H1 (cell line): ENCODE results near the gene EIF2B5. TPM values are rescaled to one million over a fixed set of nuclear protein-coding genes. Genes with fewer than 3 reads are reported as not detected.

Source experiments
- EP300 ChIP-seq, 2 experiments: IDR thresholded peaks; 1 replicate in 1 of 2; 2 replicates in 1 of 2; pipeline ENCODE4 v1.6.1; 2011 to 2012; ENCODE audit warnings: low read depth in 2 of 2, low read length in 2 of 2, mild to moderate bottlenecking in 2 of 2, borderline replicate concordance in 1 of 2, inconsistent platforms in 1 of 2, moderate library complexity in 1 of 2
- GABPA ChIP-seq: IDR thresholded peaks from 2 replicates; pipeline ENCODE4 v1.6.1; 2011; ENCODE audit warnings: mild to moderate bottlenecking, low read length, moderate library complexity, borderline replicate concordance; ENCODE audit not compliant: insufficient read depth
- JUND ChIP-seq: IDR thresholded peaks from 2 replicates; pipeline ENCODE4 v1.6.1; 2011; ENCODE audit warnings: mild to moderate bottlenecking, improper control_type of control experiment, low read length
- PHF8 ChIP-seq: fragments of 200-600 bp; sonication (generic); conservative IDR thresholded peaks from 2 replicates; pipeline ENCODE4 v1.7.1; 2012; ENCODE audit warnings: low read depth, mild to moderate bottlenecking, inconsistent platforms, low read length, moderate library complexity
- POLR2A ChIP-seq, 2 experiments: IDR thresholded peaks; 1 replicate in 1 of 2; 2 replicates in 1 of 2; pipeline ENCODE4 v1.6.1; 2011; ENCODE audit warnings: low read depth in 2 of 2, low read length in 2 of 2, mild to moderate bottlenecking in 2 of 2; ENCODE audit errors: control extremely low read depth in 1 of 2
- POLR2AphosphoS5 ChIP-seq: IDR thresholded peaks from 2 replicates; pipeline ENCODE4 v1.6.1; 2011; ENCODE audit warnings: low read depth, low read length
- RBBP5 ChIP-seq: IDR thresholded peaks from 2 replicates; pipeline ENCODE4 v1.7.1; 2012; ENCODE audit warnings: low read depth, mild to moderate bottlenecking, inconsistent platforms, low read length, moderate library complexity, borderline replicate concordance
- RXRA ChIP-seq: IDR thresholded peaks from 2 replicates; pipeline ENCODE4 v1.6.1; 2011; ENCODE audit warnings: low read depth, mild to moderate bottlenecking, low read length, moderate library complexity; ENCODE audit not compliant: insufficient read depth
- TAF1 ChIP-seq: IDR thresholded peaks from 2 replicates; pipeline ENCODE4 v1.6.1; 2011; ENCODE audit warnings: mild to moderate bottlenecking, low read depth, low read length
- TAF7 ChIP-seq: optimal IDR thresholded peaks from 2 replicates; pipeline ENCODE3; 2011; ENCODE audit warnings: low read depth, mild to moderate bottlenecking, inconsistent platforms, low read length, moderate library complexity, borderline replicate concordance
- YY1 ChIP-seq: IDR thresholded peaks from 2 replicates; pipeline ENCODE4 v1.6.1; 2011; ENCODE audit warnings: low read depth, mild to moderate bottlenecking, low read length
- polyA plus RNA-seq, 7 experiments: library from polyadenylated mRNA; depleted of rRNA in 3 of 7; stranded (reverse) in 5 of 7; unstranded in 2 of 7; fragments of >200 nt in 5 of 7; fragments of 200-250 nt in 2 of 7; gene quantifications; 1 replicate in 5 of 7; 2 replicates in 1 of 7; 4 replicates in 1 of 7; pipeline versions ENCODE4 v1.2.1 to v1.2.3, GENCODE V29; 2011 to 2013; ENCODE audit warnings: missing spikeins in 2 of 7, mixed read lengths in 2 of 7
- total RNA-seq: library from RNA; stranded (reverse); fragmentation: NEBNext Ultra II Directional; extraction: Animal tissue kit (Norgen Biotek cat#: 25700); gene quantifications from 2 replicates; pipeline ENCODE4 v1.2.1, GENCODE V29; 2021

EIF2B5 gene
- total and polyA plus RNA-seq, 2 of the 8 experiments (the other 6 are each of a cell fraction or from before 2014, with no cell fraction given), result 33.1 to 40.0 TPM

GRCh38 chr3:184176377-184177330 is 41.5 kb downstream of the EIF2B5 start (continued):
- peak in 1 of 2 experiments; percentile 7; a peak in 1 of 3 replicates for TF ChIP-seq EP300 (IDR thresholded peaks at IDR 0.05; ENCODE audit: borderline replicate concordance in 1 of 2, low read depth in 2 of 2, low read length in 2 of 2)
- TF ChIP-seq TAF1, result peak; percentile 51; the same call in 1 of the 2 replicates
- TF ChIP-seq TAF7, result peak; percentile 32
- TF ChIP-seq RBBP5, result peak; percentile 90; the same call in 1 of the 2 replicates
- peak; percentile 53 for TF ChIP-seq PHF8
- peak; percentile 47; the same call in 1 of the 2 replicates for TF ChIP-seq POLR2AphosphoS5
- TF ChIP-seq POLR2A (IDR thresholded peaks at IDR 0.05; ENCODE audit: control extremely low read depth in 1 of 2, low read depth in 2 of 2, low read length in 2 of 2), result peak in 1 of 2 experiments; percentile 77; a peak in 2 of 3 replicates
- TF ChIP-seq GABPA, result 0 out of 2 replicates have a peak, but pooled peaks have one; percentile 23
- TF ChIP-seq RXRA, result no peak
- TF ChIP-seq YY1, result peak; percentile 91
- peak; percentile 79 for TF ChIP-seq JUND
